GM23338 (cell line): ENCODE data around the gene CDH23. TPM values are rescaled to one million over a fixed set of nuclear protein-coding genes. Genes with fewer than 3 reads are reported as not detected.

ENCODE experiments used
- ATAC-seq: fragments of 200-7000 bp; cut with Tn5 transposase; 3 replicates; pipeline ENCODE4 v1.9.1; 2020
- DNase-seq: peaks from one replicate; pipeline ENCODE4 v3.0.0-alpha.2; 2015; ENCODE audit warnings: low spot score
- H2AFZ ChIP-seq: fragments of 200-600 bp; sonication (generic); 2 replicates; pipeline ENCODE4 v1.8.0; 2016; ENCODE audit warnings: antibody characterized with exemption, mild to moderate bottlenecking, moderate library complexity
- H3F3A ChIP-seq: fragments of 200-600 bp; sonication (generic); replicated peaks from 2 replicates; pipeline ENCODE4 v1.8.0; 2017; ENCODE audit warnings: antibody characterized with exemption, mixed run types, low read depth
- H3K27ac ChIP-seq: fragments of 200-600 bp; sonication (generic); 2 replicates; pipeline ENCODE4 v1.6.1; 2016; ENCODE audit warnings: low read depth
- H3K27me3 ChIP-seq: fragments of 200-600 bp; sonication (generic); 2 replicates; pipeline ENCODE4 v1.8.0; 2016; ENCODE audit warnings: mild to moderate bottlenecking, mixed run types, moderate library complexity; ENCODE audit not compliant: insufficient read depth
- H3K36me3 ChIP-seq: fragments of 200-600 bp; sonication (generic); 2 replicates; pipeline ENCODE4 v1.8.0; 2016; ENCODE audit warnings: mild to moderate bottlenecking; ENCODE audit not compliant: insufficient read depth
- H3K4me1 ChIP-seq: fragments of 200-600 bp; sonication (generic); 2 replicates; pipeline ENCODE4 v1.8.0; 2016; ENCODE audit warnings: mild to moderate bottlenecking, moderate library complexity; ENCODE audit not compliant: insufficient read depth
- H3K4me2 ChIP-seq: fragments of 200-600 bp; sonication (generic); 2 replicates; pipeline ENCODE4 v1.7.1; 2017; ENCODE audit warnings: mixed run types
- H3K4me3 ChIP-seq: fragments of 200-600 bp; sonication (generic); 2 replicates; pipeline ENCODE4 v1.6.1; 2016; ENCODE audit warnings: mixed run types
- H3K79me2 ChIP-seq: fragments of 200-600 bp; sonication (generic); replicated peaks from 2 replicates; pipeline ENCODE4 v1.8.0; 2017; ENCODE audit warnings: mild to moderate bottlenecking; ENCODE audit not compliant: insufficient read depth
- H3K9me2 ChIP-seq: fragments of 200-600 bp; sonication (generic); 2 replicates; pipeline ENCODE4 v1.8.0; 2017; ENCODE audit not compliant: insufficient read depth
- H4K20me1 ChIP-seq: fragments of 200-600 bp; sonication (generic); replicated peaks from 2 replicates; pipeline ENCODE4 v1.8.0; 2017; ENCODE audit warnings: mild to moderate bottlenecking; ENCODE audit not compliant: insufficient read depth
- H3K27ac Mint-ChIP-seq: 2 replicates; pipeline ENCODE4 v1.8.0; 2020; ENCODE audit warnings: inconsistent platforms, mild to moderate bottlenecking, moderate library complexity, mixed read lengths
- H3K27me3 Mint-ChIP-seq: 3 replicates; pipeline ENCODE4 v1.8.0; 2022; ENCODE audit warnings: low read depth, mild to moderate bottlenecking, moderate library complexity, mixed read lengths, inconsistent platforms; ENCODE audit not compliant: insufficient read depth, poor library complexity
- H3K36me3 Mint-ChIP-seq: 3 replicates; pipeline ENCODE4 v1.8.0; 2021; ENCODE audit warnings: low read depth, mild to moderate bottlenecking, inconsistent platforms, moderate library complexity, mixed read lengths
- H3K4me1 Mint-ChIP-seq: 3 replicates; pipeline ENCODE4 v1.8.0; 2020; ENCODE audit warnings: mild to moderate bottlenecking, inconsistent platforms, mixed read lengths
- H3K4me3 Mint-ChIP-seq: 3 replicates; pipeline ENCODE4 v1.8.0; 2021; ENCODE audit warnings: moderate library complexity, mild to moderate bottlenecking, inconsistent platforms, mixed read lengths
- H3K9me3 Mint-ChIP-seq: 3 replicates; pipeline ENCODE4 v1.8.0; 2020; ENCODE audit warnings: moderate library complexity, mild to moderate bottlenecking, inconsistent platforms, mixed read lengths
- CREB1 ChIP-seq: fragments of 250-450 bp; sonication (Bioruptor Pico); IDR thresholded peaks from 2 replicates; pipeline ENCODE4 v1.5.0; 2020; ENCODE audit warnings: low read depth, mild to moderate bottlenecking, moderate library complexity
- CTCF ChIP-seq, 2 experiments: fragments of 200-600 bp in 1 of 2; sonication (generic) in 1 of 2; conservative IDR thresholded peaks; 2 replicates each; pipeline versions ENCODE4 v1.5.1 to v1.6.1; 2016 to 2017; ENCODE audit warnings: antibody characterized with exemption in 2 of 2, low read depth in 2 of 2, mild to moderate bottlenecking in 2 of 2, moderate library complexity in 1 of 2
- ETS1 ChIP-seq: IDR thresholded peaks from 2 replicates; pipeline ENCODE4 v1.6.1; 2016; ENCODE audit warnings: antibody characterized with exemption
- EZH2 ChIP-seq: fragments of 200-600 bp; sonication (generic); IDR thresholded peaks from one replicate; pipeline ENCODE4 v1.8.0; 2017; ENCODE audit warnings: antibody characterized with exemption, mild to moderate bottlenecking, low read depth; ENCODE audit not compliant: unreplicated experiment
- EZH2phosphoT487 ChIP-seq: fragments of 200-600 bp; sonication (generic); IDR thresholded peaks from one replicate; pipeline ENCODE4 v1.8.1; 2018; ENCODE audit warnings: antibody characterized with exemption; ENCODE audit not compliant: unreplicated experiment
- JUNB ChIP-seq: IDR thresholded peaks from one replicate; pipeline ENCODE4 v1.6.1; 2016; ENCODE audit warnings: antibody characterized with exemption; ENCODE audit not compliant: unreplicated experiment
- NANOG ChIP-seq: IDR thresholded peaks from 2 replicates; pipeline ENCODE4 v1.6.1; 2016; ENCODE audit warnings: antibody characterized with exemption, borderline replicate concordance
- STAT1 ChIP-seq: IDR thresholded peaks from one replicate; pipeline ENCODE4 v1.6.1; 2016; ENCODE audit warnings: antibody characterized with exemption; ENCODE audit not compliant: unreplicated experiment
- ZNF114 ChIP-seq: fragments of 250-450 bp; sonication (Bioruptor Pico); IDR thresholded peaks from 2 replicates; pipeline ENCODE4 v1.5.0; 2020; ENCODE audit warnings: mild to moderate bottlenecking, moderate library complexity
- ZNF331 ChIP-seq: fragments of 250-450 bp; sonication (Bioruptor Pico); IDR thresholded peaks from 2 replicates; pipeline ENCODE4 v1.5.0; 2020; ENCODE audit warnings: low read depth, mild to moderate bottlenecking, moderate library complexity
- ZNF462 ChIP-seq: fragments of 250-450 bp; sonication (Bioruptor Pico); IDR thresholded peaks from 2 replicates; pipeline ENCODE4 v1.5.0; 2020; ENCODE audit warnings: mild to moderate bottlenecking, moderate library complexity
- polyA plus RNA-seq: library from polyadenylated mRNA; unstranded; fragments of >200 nt; fragmentation: Nextera tagmentation; extraction: Ambion mirVana; gene quantifications from 2 replicates; pipeline ENCODE4 v1.2.1, GENCODE V29; 2016
- total RNA-seq: library from RNA; depleted of rRNA; stranded (reverse); fragments of >200 nt; shearing (Covaris generic); gene quantifications from 2 replicates; pipeline ENCODE4 v1.2.3, GENCODE V29; 2014

The CDH23 gene
- total and polyA plus RNA-seq, 2 experiments from 2014 or later, result 0.95 to 4.3 TPM

GRCh38 chr10:71493741-71494140 is 97.0 kb downstream of the CDH23 start:
- Mint-ChIP-seq H3K36me3 (peaks cover 6% of the 10 kb centered on the region; the same call in 1 of the 3 replicates), H3K27me3 (peaks cover 41% of the 10 kb centered on the region), H3K4me3 (no peak overlapping the region), H3K27ac (no peak overlapping the region), H3K4me1 (peaks cover 21% of the 10 kb centered on the region), H3K9me3 (peaks cover 16% of the 10 kb centered on the region)
- H3K4me3 ChIP-seq, result no peak overlapping the region
- no peak overlapping the region for H3K27ac ChIP-seq
- peaks cover 39% of the 10 kb centered on the region for H3K27me3 ChIP-seq
- DNase-seq, result no peak
- no peak overlapping the region for H2AFZ ChIP-seq
- H3K79me2 ChIP-seq, result no peaks in the 10 kb centered on the region
- peaks cover 14% of the 10 kb centered on the region for H3K4me1 ChIP-seq
- no peaks in the 10 kb centered on the region for H3F3A ChIP-seq
- no peaks in the 10 kb centered on the region for H3K9me2 ChIP-seq
- no peak for TF ChIP-seq JUNB
- TF ChIP-seq ZNF114, result no peak
- no peak overlapping the region for H3K4me2 ChIP-seq
- no peaks in the 10 kb centered on the region for H3K36me3 ChIP-seq
- no peaks in the 10 kb centered on the region; the same call in 1 of the 2 replicates for H4K20me1 ChIP-seq
- no peak for ATAC-seq

GRCh38 chr10:71494476-71494875 is 97.8 kb downstream of the CDH23 start:
- Mint-ChIP-seq H3K4me3 (no peak overlapping the region), H3K36me3 (peaks cover under 1% of the 10 kb centered on the region; the same call in 1 of the 3 replicates), H3K27me3 (peaks cover 45% of the 10 kb centered on the region), H3K4me1 (peaks cover 21% of the 10 kb centered on the region), H3K27ac (no peak overlapping the region), H3K9me3 (peaks cover 9% of the 10 kb centered on the region)
- Histone ChIP-seq H3K79me2 (no peaks in the 10 kb centered on the region), H3K4me2 (no peak overlapping the region), H2AFZ (no peak overlapping the region), H3K27ac (no peak overlapping the region), H3F3A (no peaks in the 10 kb centered on the region), H3K27me3 (peaks cover 46% of the 10 kb centered on the region), H3K4me1 (peaks cover 14% of the 10 kb centered on the region), H3K36me3 (no peaks in the 10 kb centered on the region), H3K9me2 (no peaks in the 10 kb centered on the region), H3K4me3 (no peak overlapping the region), H4K20me1 (no peaks in the 10 kb centered on the region; the same call in 1 of the 2 replicates)
- DNase-seq, result no peak
- ATAC-seq, result no peak
- TF ChIP-seq ZNF462 (CRISPR knock-in tag) (no peak), STAT1 (no peak), EZH2phosphoT487 (no peak), CTCF (conservative IDR thresholded peaks at IDR 0.05; ENCODE audit: low read depth in 2 of 2) (no peak), EZH2 (no peak), JUNB (no peak), NANOG (no peak), CREB1 (CRISPR knock-in tag) (no peak), ZNF331 (CRISPR knock-in tag) (no peak), ETS1 (no peak)
